B cell (primary cell): ENCODE results near the gene NIT2. TPM values are rescaled to one million over a fixed set of nuclear protein-coding genes. Genes with fewer than 3 reads are reported as not detected.
"Not testable (repeated sequence)": the region's sequence is repeated elsewhere in the genome, so short reads cannot be mapped to it uniquely, and the experiment has no call there.

Source experiments
- ATAC-seq: fragments of 200-7000 bp; cut with Tn5 transposase; one replicate; pipeline ENCODE4 v1.10.0; 2021; ENCODE audit warnings: low read depth, mild to moderate bottlenecking, moderate number of reproducible peaks, moderate library complexity
- CTCF ChIA-PET: fragments of 350-600 bp; sonication (Branson Sonifier 250); formaldehyde crosslinking; loops from one replicate; lab custom pipeline; 2021; ENCODE audit warnings: antibody characterized with exemption, inconsistent platforms; lab: Charles Lee
- POLR2A ChIA-PET: fragments of 350-600 bp; sonication (Branson Sonifier 250); formaldehyde crosslinking; loops from one replicate; lab custom pipeline; 2021; ENCODE audit warnings: antibody characterized with exemption; lab: Charles Lee
- DNase-seq: peaks from one replicate; pipeline ENCODE4 v3.0.0; 2013
- H2AFZ ChIP-seq: 2 replicates; pipeline ENCODE4 v1.6.1; 2012; ENCODE audit warnings: mild to moderate bottlenecking, low read depth, low read length; ENCODE audit not compliant: insufficient read depth, poor library complexity, severe bottlenecking
- H3K27ac ChIP-seq, 2 donors: 1 replicate in 1 of 2; 2 replicates in 1 of 2; pipeline ENCODE4 v1.5.1; 2012 to 2013; ENCODE audit warnings: low read length in 2 of 2, mild to moderate bottlenecking in 2 of 2, moderate library complexity in 1 of 2
- H3K27me3 ChIP-seq, 4 experiments: fragments of 200-600 bp in 1 of 4; sonication (generic) in 1 of 4; replicated peaks in 1 of 4; 1 replicate in 2 of 4; 2 replicates in 2 of 4; pipeline versions ENCODE4 v1.6.1 to v1.7.0; 2013 to 2016; ENCODE audit warnings: low read length in 3 of 4, mild to moderate bottlenecking in 2 of 4, mixed read lengths in 1 of 4, moderate library complexity in 1 of 4; ENCODE audit not compliant: insufficient read depth in 4 of 4, control insufficient read depth in 3 of 4; ENCODE audit errors: control extremely low read depth in 1 of 4
- H3K36me3 ChIP-seq, 2 experiments: replicated peaks in 1 of 2; 1 replicate in 1 of 2; 2 replicates in 1 of 2; pipeline versions ENCODE4 v1.6.1 to v1.7.1; 2013; ENCODE audit warnings: low read length in 1 of 2; ENCODE audit not compliant: insufficient read depth in 2 of 2, control insufficient read depth in 1 of 2; ENCODE audit errors: control extremely low read depth in 1 of 2, extremely low read depth in 1 of 2
- H3K4me1 ChIP-seq, 2 donors: fragments of 200-600 bp in 1 of 2; sonication (generic) in 1 of 2; 1 replicate in 1 of 2; 2 replicates in 1 of 2; pipeline versions ENCODE4 v1.5.1 to v1.6.1; 2013 to 2017; ENCODE audit warnings: low read length in 2 of 2; ENCODE audit not compliant: control insufficient read depth in 2 of 2, insufficient read depth in 2 of 2
- H3K4me2 ChIP-seq: replicated peaks from 2 replicates; pipeline ENCODE3; 2012; ENCODE audit warnings: mild to moderate bottlenecking, low read depth, low read length; ENCODE audit not compliant: poor library complexity, severe bottlenecking
- H3K4me3 ChIP-seq, 5 experiments: fragments of 200-600 bp in 1 of 5; sonication (generic) in 1 of 5; 1 replicate in 3 of 5; 2 replicates in 2 of 5; pipeline versions ENCODE4 v1.5.1 to v1.7.0; 2011 to 2016; ENCODE audit warnings: low read length in 4 of 5, mild to moderate bottlenecking in 4 of 5, low read depth in 2 of 5, control low read depth in 1 of 5, moderate library complexity in 1 of 5; ENCODE audit not compliant: insufficient read depth in 1 of 5; ENCODE audit errors: control extremely low read depth in 1 of 5, extremely low read depth in 1 of 5
- H3K79me2 ChIP-seq: fragments of 200-600 bp; sonication (generic); one replicate; pipeline ENCODE4 v1.6.0; 2016; ENCODE audit warnings: low read length; ENCODE audit not compliant: control insufficient read depth, insufficient read depth
- H3K9ac ChIP-seq: fragments of 200-600 bp; sonication (generic); 2 replicates; pipeline ENCODE4 v1.6.1; 2017; ENCODE audit warnings: mild to moderate bottlenecking, low read length, moderate library complexity
- H3K9me3 ChIP-seq, 3 donors: one replicate each; pipeline versions ENCODE4 v1.6.1 to v1.7.1; 2013; ENCODE audit warnings: low read length in 2 of 3; ENCODE audit not compliant: control insufficient read depth in 2 of 3, insufficient read depth in 1 of 3; ENCODE audit errors: control extremely low read depth in 1 of 3
- H4K20me1 ChIP-seq: 2 replicates; pipeline ENCODE4 v1.6.0; 2012; ENCODE audit warnings: mild to moderate bottlenecking, low read length; ENCODE audit not compliant: insufficient read depth, control insufficient read depth, poor library complexity, severe bottlenecking
- H3K27ac Mint-ChIP-seq: one replicate; pipeline ENCODE4 v1.8.0; 2021; ENCODE audit warnings: mixed read lengths
- H3K27me3 Mint-ChIP-seq: one replicate; pipeline ENCODE4 v1.8.0; 2021; ENCODE audit warnings: mixed read lengths
- H3K4me1 Mint-ChIP-seq: one replicate; pipeline ENCODE4 v1.8.0; 2021; ENCODE audit warnings: mixed read lengths
- H3K4me3 Mint-ChIP-seq: one replicate; pipeline ENCODE4 v1.8.0; 2021; ENCODE audit warnings: mixed read lengths
- H3K9me3 Mint-ChIP-seq: one replicate; pipeline ENCODE4 v1.8.0; 2022; ENCODE audit warnings: mixed read lengths; ENCODE audit not compliant: insufficient read depth
- CTCF ChIP-seq: fragments of 200-600 bp; IDR thresholded peaks from one replicate; pipeline ENCODE4 v1.8.0; 2022; ENCODE audit warnings: antibody characterized with exemption, mild to moderate bottlenecking
- EZH2 ChIP-seq: IDR thresholded peaks from 2 replicates; pipeline ENCODE4 v1.6.1; 2012; ENCODE audit warnings: borderline replicate concordance, low read depth, mild to moderate bottlenecking, moderate library complexity, low read length; ENCODE audit not compliant: insufficient read depth, poor library complexity, severe bottlenecking
- WGBS: methylation state at CpG from one replicate; pipeline ENCODE4 v1.1.5; 2013; ENCODE audit warnings: missing lambda C conversion rate; ENCODE audit not compliant: insufficient coverage; 5-methylcytosine and 5-hydroxymethylcytosine counted together
- intact Hi-C: fragments of 100-400 bp; cut with micrococcal nuclease; formaldehyde crosslinking; loops from one replicate; pipeline ENCODE4 v1.10.0; 2022
- polyA plus RNA-seq: library from polyadenylated mRNA; depleted of rRNA; stranded (reverse); fragments of >200 nt; gene quantifications from 2 replicates; pipeline ENCODE4 v1.2.3, GENCODE V29; 2012
- total RNA-seq, 2 donors: library from RNA; stranded (reverse); fragments of 120-200 nt in 1 of 2; gene quantifications; 1 replicate in 1 of 2; 2 replicates in 1 of 2; pipeline versions ENCODE4 v1.2.3 to v1.2.4, GENCODE V29; 2013 to 2022

The NIT2 gene
- total and polyA plus RNA-seq, 2 donors (not counting 1 experiment from before 2014, with no cell fraction given) = 32.4 to 36.5 TPM

- Histone ChIP-seq H3K4me1 (peaks cover 5 to 16% of the 10 kb centered on the region in 2 donors), H4K20me1 (no peaks in the 10 kb centered on the region), H3K36me3 (no peaks in the 10 kb centered on the region), H3K4me2 (peak overlapping the region; percentile 83), H3K9ac (peak overlapping the region; percentile 79), H3K4me3 (peak overlapping the region; percentile 54 to 82 (median 71)), H2AFZ (peak overlapping the region; percentile 97), H3K27ac (peak overlapping the region; percentile 54 to 79), H3K9me3 (no peaks in the 10 kb centered on the region), H3K79me2 (peaks cover 6% of the 10 kb centered on the region), H3K27me3 (no peaks in the 10 kb centered on the region)
- ATAC-seq (peak; percentile 3), DNase-seq (no peak)
- no peak for TF ChIP-seq EZH2
- no peak for TF ChIP-seq CTCF
- intact Hi-C loops = loop anchor here (1.0 to 2.0 kb wide), 6 partner anchors 17 to 517 kb away; partner anchors contain the start of genes CMSS1, LNP1, TBC1D23 and TFG
- peak overlapping the region; percentile 90 for H3K27ac Mint-ChIP-seq
- H3K27me3 Mint-ChIP-seq = no peaks in the 10 kb centered on the region
- peaks cover 23% of the 10 kb centered on the region for H3K4me1 Mint-ChIP-seq
- peak overlapping the region; percentile 91 for H3K4me3 Mint-ChIP-seq
- CTCF ChIA-PET = interaction anchor here (1.4 to 2.2 kb wide), 2 partner anchors 510 to 516 kb away, joined by 4 to 5 read pairs; partner anchors contain the start of gene CMSS1
- WGBS = 42% methylated on average over 14 of the region's 14 CpGs
- POLR2A ChIA-PET = interaction anchor here (0.6 to 1.4 kb wide), 3 partner anchors 68 to 74 kb away, joined by 3 to 5 read pairs (median 3); partner anchors contain the start of gene TBC1D23
- no peaks in the 10 kb centered on the region for H3K9me3 Mint-ChIP-seq
Measured at GRCh38 chr3:100333970-100334487, 528 bp upstream of the NIT2 start.

GRCh38 chr3:100335434-100335833 is 877 bp downstream of the NIT2 start:
- peaks cover 5 to 16% of the 10 kb centered on the region in 2 donors for H3K4me1 ChIP-seq
- POLR2A ChIA-PET = no interaction called here
- H3K9me3 ChIP-seq = no peaks in the 10 kb centered on the region
- CTCF ChIA-PET = interaction anchor here (1.0 to 1.1 kb wide), 3 partner anchors 65 to 503 kb away, joined by 3 to 4 read pairs (median 3); no protein-coding TSS in a partner anchor
- peaks cover 0 to 3% of the 10 kb centered on the region in 2 experiments for H3K36me3 ChIP-seq
- ATAC-seq = peak; percentile 20
- H4K20me1 ChIP-seq = no peaks in the 10 kb centered on the region
- H3K4me3 Mint-ChIP-seq = peak overlapping the region; percentile 96
- intact Hi-C loops = loop anchor here (2.0 kb wide), 1 partner anchor 19 kb away; no protein-coding TSS in a partner anchor
- peak overlapping the region; percentile 97 for H2AFZ ChIP-seq
- H3K27me3 ChIP-seq = no peaks in the 10 kb centered on the region
- peak overlapping the region; percentile 28 to 61 for H3K27ac ChIP-seq
- H3K9ac ChIP-seq = peak overlapping the region; percentile 79
- TF ChIP-seq EZH2 (no peak), CTCF (no peak)
- no peaks in the 10 kb centered on the region for H3K9me3 Mint-ChIP-seq
- peak overlapping the region; percentile 54 to 82 (median 72) for H3K4me3 ChIP-seq
- no peaks in the 10 kb centered on the region for H3K27me3 Mint-ChIP-seq
- peak; percentile 52 for DNase-seq
- H3K4me2 ChIP-seq = peak overlapping the region; percentile 83
- H3K27ac Mint-ChIP-seq = peak overlapping the region; percentile 91
- 67% methylated on average over 13 of the region's 14 CpGs for WGBS
- H3K4me1 Mint-ChIP-seq = peaks cover 23% of the 10 kb centered on the region
- peaks cover 6% of the 10 kb centered on the region for H3K79me2 ChIP-seq

GRCh38 chr3:100336229-100336628 is 1.7 kb downstream of the NIT2 start:
- Mint-ChIP-seq H3K4me1 (peaks cover 23% of the 10 kb centered on the region), H3K27ac (peak overlapping the region; percentile 16)
- H3K27me3 ChIP-seq, H3K9me3 Mint-ChIP-seq, H3K27ac ChIP-seq, H3K9me3 ChIP-seq, H3K79me2 ChIP-seq, H4K20me1 ChIP-seq, H3K4me3 ChIP-seq, POLR2A ChIA-PET, H3K36me3 ChIP-seq, H3K9ac ChIP-seq, H3K4me2 ChIP-seq, DNase-seq, intact Hi-C loops, H3K4me3 Mint-ChIP-seq, H3K27me3 Mint-ChIP-seq, H2AFZ ChIP-seq, ATAC-seq: not testable (repeated sequence)
- peaks cover 5 to 16% of the 10 kb centered on the region in 2 donors for H3K4me1 ChIP-seq
- WGBS = 98% methylated on average over 6 of the region's 10 CpGs
- CTCF ChIA-PET = interaction anchor here (1.1 kb wide), 1 partner anchor 504 kb away, joined by 3 read pairs; no protein-coding TSS in a partner anchor
